ENCODE results near the gene CCNQ. TPM values are rescaled to one million over a fixed set of nuclear protein-coding genes. Genes with fewer than 3 reads are reported as not detected.

Gene CCNQ
- total RNA-seq, 2 experiments from 2014 or later = 28.0 to 31.7 TPM

DNA sequence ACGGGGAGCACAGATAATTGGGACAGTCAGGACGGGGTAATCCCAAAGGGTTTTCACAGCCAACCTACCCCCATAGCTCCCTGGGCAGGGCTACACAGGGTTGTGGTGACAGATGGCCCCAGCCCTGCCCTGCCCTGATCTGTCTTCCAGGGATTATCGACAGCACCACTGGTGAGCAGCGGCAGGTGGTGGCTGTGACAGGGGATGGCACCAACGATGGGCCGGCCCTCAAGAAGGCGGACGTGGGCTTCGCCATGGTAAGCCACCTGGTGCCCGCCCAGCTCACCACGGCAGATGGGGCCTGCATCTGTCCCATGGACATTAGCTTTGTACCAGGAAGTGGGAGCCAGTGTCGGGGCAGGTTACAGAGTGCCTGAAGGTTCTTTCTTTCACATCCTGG, 42.2 kb downstream of the CCNQ start:
- POLR2A ChIA-PET = no interaction called here
- CTCF ChIA-PET = interaction anchor here (0.7 kb wide), 1 partner anchor 16 kb away, joined by 4 read pairs; no protein-coding TSS in a partner anchor

DNA sequence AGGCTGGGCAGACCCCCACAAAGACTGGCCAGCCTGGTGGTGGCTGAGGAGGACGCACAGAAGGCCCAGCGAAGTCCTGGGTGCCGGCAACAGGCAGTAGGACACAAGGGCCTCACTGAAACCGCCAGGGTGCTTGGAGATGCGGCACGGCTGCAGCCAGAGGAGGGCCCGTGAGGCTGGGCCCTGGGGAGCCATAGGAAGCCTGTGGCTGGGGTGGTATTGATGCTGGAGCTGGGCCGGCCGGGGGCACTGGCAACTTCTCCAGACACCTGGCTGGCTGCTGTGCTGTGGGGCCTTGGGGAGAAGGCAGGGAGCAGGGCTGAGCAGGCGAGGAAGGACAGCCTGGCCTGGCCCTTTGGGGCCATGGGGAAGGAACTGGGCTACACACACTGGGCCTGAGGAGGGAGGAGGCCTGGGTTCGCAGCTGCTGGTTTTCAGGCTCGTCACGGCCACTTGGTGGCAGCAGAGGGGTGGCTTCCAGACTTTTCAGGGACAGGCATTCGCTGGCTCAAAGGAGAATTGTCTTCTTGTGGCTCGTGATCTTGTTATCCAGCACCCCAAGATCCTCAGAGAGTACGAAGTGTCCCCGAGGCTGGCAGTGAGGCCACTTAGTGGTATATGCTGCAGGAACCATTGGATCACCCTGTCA, 44.3 kb downstream of the CCNQ start:
- ChIA-PET CTCF (interaction anchor here (0.7 to 2.9 kb wide), 6 partner anchors 8 to 114 kb away, joined by 3 to 23 read pairs (median 4); no protein-coding TSS in a partner anchor), POLR2A (no interaction called here)

DNA sequence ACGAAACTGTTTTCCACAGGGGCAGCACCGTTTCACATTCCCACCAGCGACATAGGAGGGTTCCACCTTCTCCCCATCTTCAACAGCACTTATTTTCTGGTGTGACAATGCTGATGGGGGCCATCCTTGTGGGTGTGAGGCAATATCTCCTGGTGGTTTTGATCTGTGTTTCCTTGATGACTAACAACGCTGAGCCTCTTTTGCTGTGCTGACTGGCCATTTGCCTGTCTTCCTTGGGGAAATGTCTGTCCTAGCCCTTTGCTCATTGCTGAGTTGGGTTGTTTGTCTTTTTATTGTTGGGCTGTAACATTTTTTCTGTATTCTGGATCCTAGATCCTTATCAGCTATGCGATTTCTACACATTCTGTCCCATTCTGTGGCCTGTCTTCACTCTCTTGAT, 47.8 kb downstream of the CCNQ start:
- CTCF ChIA-PET = no interaction called here

DNA sequence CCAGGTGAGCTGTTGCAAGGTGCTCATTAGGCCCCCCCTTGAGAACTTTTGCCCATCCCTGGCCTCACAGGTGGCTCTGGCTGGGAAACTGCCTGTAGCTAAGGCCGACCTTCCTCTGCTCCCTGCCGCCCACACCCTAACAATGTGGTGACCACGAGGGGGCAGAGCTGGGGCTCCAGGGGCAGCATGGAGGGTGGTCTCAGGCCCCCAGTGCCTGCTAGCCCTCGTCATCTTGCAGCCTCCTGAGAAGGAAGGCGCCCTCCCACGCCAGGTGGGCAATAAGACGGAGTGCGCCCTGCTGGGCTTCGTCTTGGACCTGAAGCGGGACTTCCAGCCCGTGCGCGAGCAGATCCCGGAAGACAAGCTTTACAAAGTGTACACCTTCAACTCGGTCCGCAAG, 49.1 kb downstream of the CCNQ start:
- CTCF ChIA-PET = interaction anchor here (1.8 kb wide), 1 partner anchor 10 kb away, joined by 7 read pairs; no protein-coding TSS in a partner anchor
- POLR2A ChIA-PET = no interaction called here

More for the DNA sequence above, 47.8 kb downstream of the CCNQ start:
- POLR2A ChIA-PET = no interaction called here

DNA sequence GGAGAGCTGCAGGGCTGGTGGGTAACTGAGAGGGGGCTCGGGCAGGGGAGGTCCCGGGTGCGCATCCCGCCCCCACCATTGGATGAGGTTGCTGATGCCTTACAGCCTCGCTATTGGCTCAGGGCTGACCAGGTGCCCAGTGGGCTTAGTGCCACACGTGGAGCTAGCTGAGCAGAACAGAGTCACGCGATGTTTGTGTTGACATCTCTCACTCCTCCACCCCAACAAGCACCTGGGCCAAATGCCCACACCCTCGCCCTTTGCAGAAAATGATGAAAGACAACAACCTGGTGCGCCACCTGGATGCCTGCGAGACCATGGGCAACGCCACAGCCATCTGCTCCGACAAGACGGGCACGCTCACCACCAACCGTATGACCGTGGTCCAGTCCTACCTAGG, 49.7 kb downstream of the CCNQ start:
- POLR2A ChIA-PET = no interaction called here
- CTCF ChIA-PET = interaction anchor here (1.8 kb wide), 1 partner anchor 9 kb away, joined by 7 read pairs; no protein-coding TSS in a partner anchor

DNA sequence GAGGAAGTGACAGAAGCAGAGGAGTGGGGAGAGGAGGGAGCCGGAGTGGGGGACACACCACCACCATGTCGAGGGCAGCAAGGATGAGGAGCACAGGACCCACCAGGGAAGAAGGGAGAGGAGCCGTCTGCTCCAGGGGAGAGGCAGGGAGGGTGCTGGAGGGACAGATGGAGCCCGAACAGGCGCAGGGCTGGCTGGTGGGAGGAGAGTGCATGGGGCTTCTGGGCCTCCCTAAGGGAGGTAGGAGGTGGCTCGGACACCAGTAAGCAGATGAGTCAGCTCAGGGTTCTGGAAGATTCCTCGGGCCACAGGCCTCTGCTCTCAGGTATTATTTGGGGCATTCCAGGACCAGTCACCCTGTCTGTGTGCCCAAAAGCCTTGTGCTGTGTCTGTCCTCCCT, 51.7 kb downstream of the CCNQ start:
- ChIA-PET POLR2A (no interaction called here), CTCF (no interaction called here)

DNA sequence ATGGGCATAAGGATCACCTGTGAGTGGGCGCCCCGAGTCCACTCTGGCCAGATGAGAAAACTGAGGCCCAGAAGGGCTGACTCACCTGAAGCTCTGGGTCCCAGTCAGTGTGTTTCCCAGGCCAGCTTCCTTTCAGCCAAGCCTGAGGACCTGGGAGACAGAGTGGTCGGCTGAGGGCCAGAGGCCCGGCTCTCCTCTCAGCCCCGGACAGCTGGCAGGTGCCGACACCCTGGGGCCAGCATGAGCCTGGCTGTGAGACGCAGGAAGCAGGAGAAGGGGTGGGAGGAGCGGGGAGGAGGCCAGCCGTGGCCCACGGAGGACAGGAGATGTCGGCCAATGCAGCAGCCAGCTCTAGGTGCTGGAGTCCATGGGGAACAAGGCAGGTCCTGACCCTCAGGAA, 52.6 kb downstream of the CCNQ start:
- ChIA-PET CTCF (interaction anchor here (1.3 kb wide), 1 partner anchor 8 kb away, joined by 6 read pairs; no protein-coding TSS in a partner anchor), POLR2A (no interaction called here)

DNA sequence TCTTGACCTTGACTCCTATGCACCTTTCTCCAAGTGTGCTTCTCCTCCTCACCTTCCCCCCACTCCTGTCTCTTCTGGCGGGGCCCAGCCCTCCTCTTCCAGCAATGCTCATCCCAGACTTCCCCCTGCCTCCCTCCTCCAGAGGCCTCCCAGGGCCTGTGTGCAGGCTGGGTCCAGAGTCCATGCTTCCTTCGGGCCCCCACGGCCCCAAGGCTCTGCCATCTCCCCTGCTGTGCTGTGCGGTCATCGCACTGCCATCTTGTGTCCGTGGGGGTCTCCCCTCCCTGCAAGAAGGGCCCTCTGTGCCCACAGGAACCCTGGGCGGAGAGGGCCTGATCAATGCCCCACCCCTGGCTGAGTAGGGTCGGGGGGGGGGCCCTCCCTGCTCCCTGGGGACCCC, 54.2 kb downstream of the CCNQ start:
- CTCF ChIA-PET = no interaction called here
- POLR2A ChIA-PET = no interaction called here

DNA sequence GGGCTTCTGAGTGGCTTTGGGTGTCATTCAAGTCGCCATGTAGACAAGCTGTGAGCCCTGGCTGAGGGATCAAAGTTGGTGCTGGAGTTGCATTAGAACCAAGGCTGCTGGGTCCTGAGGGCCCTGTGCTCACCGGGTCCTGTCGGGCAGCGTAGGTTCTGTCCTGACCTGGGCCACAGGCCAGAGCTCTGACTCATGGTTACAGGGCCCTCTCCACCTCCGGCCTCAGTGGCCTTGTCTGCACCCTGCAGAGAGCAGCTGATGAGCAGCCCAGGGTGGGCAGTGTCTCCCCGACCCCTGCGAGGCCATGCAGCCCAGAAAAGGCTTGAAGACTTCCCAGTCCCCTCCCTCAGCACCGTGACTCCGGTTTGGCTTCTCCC, 59.0 kb downstream of the CCNQ start:
- ChIA-PET POLR2A (no interaction called here), CTCF (interaction anchor here (0.7 to 3.0 kb wide), 11 partner anchors 9 to 177 kb away, joined by 3 to 30 read pairs (median 4); no protein-coding TSS in a partner anchor)

DNA sequence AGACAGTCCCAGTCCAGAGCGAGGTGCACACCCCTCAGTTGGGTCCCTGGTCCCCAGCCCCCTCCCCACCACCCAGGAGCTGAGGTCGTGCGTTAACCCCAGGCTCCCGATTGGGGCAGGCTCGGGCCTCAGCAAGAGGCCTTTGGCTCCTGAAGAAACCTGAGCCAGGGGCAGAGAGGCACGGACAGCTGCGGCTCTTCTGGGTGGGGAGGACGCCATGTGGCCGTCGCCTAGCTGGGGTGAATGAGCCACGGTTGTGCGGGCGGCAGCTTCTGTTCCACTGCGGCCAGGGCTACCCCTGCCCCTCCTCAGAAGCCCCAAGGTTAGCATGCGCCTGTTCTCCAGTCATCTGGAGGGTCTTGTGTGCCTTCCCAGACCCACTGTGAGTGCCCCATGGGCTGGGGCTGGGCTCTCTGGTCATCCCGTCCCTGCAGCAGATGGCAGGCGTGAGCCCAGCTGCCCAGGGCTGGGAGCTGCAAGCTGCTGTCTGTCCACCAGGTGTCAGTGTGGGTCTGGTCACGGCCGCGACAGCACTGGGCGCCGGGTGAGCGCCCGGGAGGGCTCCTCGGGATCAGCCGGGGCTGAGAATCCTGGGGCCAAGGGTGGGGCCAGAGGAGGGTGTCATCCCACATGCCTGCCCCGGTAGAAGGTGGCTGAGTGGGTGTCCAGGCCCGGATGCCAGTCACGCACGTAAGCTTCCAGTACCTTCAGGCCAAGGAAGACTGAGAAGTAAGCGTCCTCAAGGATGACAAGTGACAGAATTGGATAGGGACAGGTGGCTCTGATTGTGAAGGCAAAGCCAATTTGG, 59.6 kb downstream of the CCNQ start:
- POLR2A ChIA-PET = no interaction called here
- CTCF ChIA-PET = interaction anchor here (0.5 to 3.0 kb wide), 11 partner anchors 10 to 128 kb away, joined by 3 to 30 read pairs (median 4); no protein-coding TSS in a partner anchor

DNA sequence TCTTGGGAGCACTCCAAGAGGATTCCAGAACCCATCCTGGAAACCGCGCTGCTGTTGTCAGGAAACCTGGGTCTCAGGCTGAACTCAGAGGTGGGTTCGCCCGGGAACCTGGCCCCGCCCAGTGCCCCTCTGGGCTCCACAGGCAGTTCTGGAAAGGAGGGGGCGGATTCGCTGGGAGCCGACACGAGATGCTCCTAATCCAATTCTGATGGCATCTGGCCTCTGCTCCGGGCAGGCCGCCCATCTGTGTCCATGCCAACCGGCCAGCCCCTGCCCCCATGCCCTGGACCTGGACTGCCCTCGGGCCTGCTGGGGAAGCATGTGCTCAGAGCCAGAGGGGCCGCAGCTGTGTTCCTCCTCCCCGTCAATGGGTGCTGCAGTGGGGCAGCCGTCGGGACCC, 60.5 kb downstream of the CCNQ start:
- ChIA-PET CTCF (interaction anchor here (0.9 to 3.0 kb wide), 2 partner anchors 123 to 129 kb away, joined by 3 to 30 read pairs; no protein-coding TSS in a partner anchor), POLR2A (no interaction called here)

Other genes starting within 250 kb of the CCNQ start
- not detected for gene PNMA6E, start 197.8 kb downstream of the CCNQ start, total RNA-seq
- gene ZFP92, start 187.7 kb downstream of the CCNQ start, total RNA-seq = 1 to 10 TPM; 1.8 to 2.0 TPM
- 1 to 10 TPM; 1.7 to 1.9 TPM for gene TREX2, start 153.1 kb downstream of the CCNQ start, total RNA-seq
- 10 to 100 TPM; 69.2 to 72.2 TPM for gene HAUS7, start 128.6 kb downstream of the CCNQ start, total RNA-seq
- gene BGN, start 104.2 kb downstream of the CCNQ start, total RNA-seq = not detected
- gene ATP2B3, start 81.5 kb downstream of the CCNQ start, total RNA-seq = not detected
- gene DUSP9, start 48.1 kb upstream of the CCNQ start, total RNA-seq = under 1 TPM; 0.11 to 0.15 TPM
- gene PNCK, start 74.7 kb upstream of the CCNQ start, total RNA-seq = not detected
- gene SLC6A8, start 88.8 kb upstream of the CCNQ start, total RNA-seq = under 1 TPM; 0.63 to 0.80 TPM
- 100 to 1,000 TPM; 145 to 150 TPM for gene BCAP31, start 125.2 kb upstream of the CCNQ start, total RNA-seq
- 1 to 10 TPM; 3.5 to 4.4 TPM for gene ABCD1, start 125.7 kb upstream of the CCNQ start, total RNA-seq
- gene PLXNB3, start 165.1 kb upstream of the CCNQ start, total RNA-seq = under 1 TPM; 0.48 to 0.63 TPM
- gene SRPK3, start 181.9 kb upstream of the CCNQ start, total RNA-seq = not detected
- gene IDH3G, start 195.2 kb upstream of the CCNQ start, total RNA-seq = 10 to 100 TPM; 52.7 to 55.6 TPM
- gene SSR4, start 195.5 kb upstream of the CCNQ start, total RNA-seq = 100 to 1,000 TPM; 155 to 163 TPM
- under 1 TPM; 0.94 to 0.99 TPM for gene PDZD4, start 231.4 kb upstream of the CCNQ start, total RNA-seq